HG03095 (cell line): ENCODE data around the gene GAS5.
"Not testable (repeated sequence)": the region's sequence is repeated elsewhere in the genome, so short reads cannot be mapped to it uniquely, and the experiment has no call there.

Experiments used
- ATAC-seq: cut with Tn5 transposase; IDR thresholded peaks from one replicate; pipeline ENCODE4 v1.9.1; 2021; ENCODE audit warnings: moderate library complexity; ENCODE audit not compliant: unreplicated experiment

Gene GAS5

DNA sequence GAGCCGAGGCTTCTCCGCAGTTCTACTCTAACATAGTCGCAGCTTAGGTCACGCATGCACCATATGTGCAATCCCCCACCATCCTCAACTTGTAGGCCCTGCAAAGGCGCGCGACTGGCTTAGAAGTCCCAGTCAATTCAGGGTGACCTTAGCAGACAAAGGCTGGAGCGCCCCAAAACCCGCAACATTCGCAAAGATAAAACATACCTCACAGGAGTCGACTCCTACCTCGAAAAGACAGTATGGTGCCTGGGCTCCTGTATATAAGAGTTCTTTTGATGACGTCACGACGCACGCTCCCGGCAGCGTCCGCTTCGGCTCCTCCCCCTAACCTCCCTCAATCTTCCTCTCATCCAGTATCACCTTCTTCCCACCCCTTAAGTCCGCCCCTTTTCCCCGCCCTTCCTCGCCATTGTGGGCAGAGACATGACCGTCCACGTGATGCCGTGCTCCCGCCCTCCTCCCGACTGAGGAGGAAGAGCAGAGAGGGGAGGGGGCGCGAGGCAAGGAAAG lies at the start of gene GAS5:
Gene GAS5 (minus strand): TSS at position 237 of the 513 bp plus-strand sequence.
- ATAC-seq: peak; percentile 61

DNA sequence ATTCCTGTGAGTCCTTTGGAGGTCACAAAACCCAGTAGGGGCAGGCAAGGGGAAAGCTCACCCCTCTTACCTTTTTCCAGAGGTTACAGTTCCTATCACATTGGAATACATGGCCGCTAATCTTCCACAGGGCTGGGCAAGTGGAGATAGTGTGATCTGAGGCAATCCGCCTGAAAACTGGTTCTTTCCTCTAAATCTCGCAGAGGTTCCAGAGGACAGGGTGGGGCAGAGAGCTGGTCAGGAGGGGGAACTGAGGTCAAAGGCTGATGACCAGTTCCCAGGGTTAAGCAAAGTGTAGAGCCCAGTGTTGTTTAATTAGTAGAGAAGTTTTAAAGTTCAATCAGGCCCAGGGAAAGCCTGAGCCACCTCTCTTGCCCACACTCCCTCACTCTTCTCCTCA lies 49.4 kb upstream of the GAS5 start, which contains the start of gene SERPINC1:
Gene SERPINC1 (minus strand): TSS at position 179 of the 400 bp plus-strand sequence. CDS start 68 bp downstream, at position 111.
- no peak for ATAC-seq

DNA sequence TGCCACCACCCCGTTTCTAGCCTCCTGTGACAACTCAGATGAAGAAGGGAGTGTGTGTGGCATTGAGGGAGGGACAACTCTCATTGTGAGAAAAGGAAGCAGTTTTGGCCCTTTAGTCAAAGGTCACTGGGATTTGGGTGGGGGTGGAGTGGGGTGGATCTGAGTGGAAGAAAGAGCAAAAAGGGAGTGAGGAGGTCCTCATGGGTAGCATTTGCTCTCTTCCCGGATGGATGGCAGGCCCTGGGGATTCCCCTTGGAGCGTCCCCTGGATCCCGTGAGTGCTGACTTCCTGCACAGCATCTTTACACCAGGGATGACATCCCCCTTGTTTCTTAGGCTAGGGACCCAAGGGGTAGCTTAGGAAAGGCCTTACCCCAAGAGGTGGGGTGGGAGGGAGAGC lies 48.9 kb upstream of the GAS5 start:
- ATAC-seq: no peak

DNA sequence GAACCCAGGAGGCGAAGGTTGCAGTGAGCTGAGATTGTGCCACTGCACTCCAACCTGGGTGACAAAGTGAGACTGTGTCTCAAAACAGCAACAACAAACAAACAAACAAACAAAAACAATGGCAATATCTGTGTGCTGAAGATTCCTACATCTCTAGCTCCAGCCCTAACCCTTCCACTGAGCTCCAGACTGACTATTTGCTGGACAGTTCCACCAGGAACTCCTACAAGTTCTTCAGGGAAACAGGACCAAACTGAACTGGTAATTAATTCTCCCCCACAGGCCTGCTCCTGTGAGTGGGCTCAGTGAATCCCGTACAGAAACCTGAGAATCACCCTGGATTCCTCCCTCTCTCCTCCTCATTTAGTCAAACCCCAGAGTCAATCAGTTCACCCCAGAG lies 47.8 kb upstream of the GAS5 start:
- ATAC-seq: no peak

DNA sequence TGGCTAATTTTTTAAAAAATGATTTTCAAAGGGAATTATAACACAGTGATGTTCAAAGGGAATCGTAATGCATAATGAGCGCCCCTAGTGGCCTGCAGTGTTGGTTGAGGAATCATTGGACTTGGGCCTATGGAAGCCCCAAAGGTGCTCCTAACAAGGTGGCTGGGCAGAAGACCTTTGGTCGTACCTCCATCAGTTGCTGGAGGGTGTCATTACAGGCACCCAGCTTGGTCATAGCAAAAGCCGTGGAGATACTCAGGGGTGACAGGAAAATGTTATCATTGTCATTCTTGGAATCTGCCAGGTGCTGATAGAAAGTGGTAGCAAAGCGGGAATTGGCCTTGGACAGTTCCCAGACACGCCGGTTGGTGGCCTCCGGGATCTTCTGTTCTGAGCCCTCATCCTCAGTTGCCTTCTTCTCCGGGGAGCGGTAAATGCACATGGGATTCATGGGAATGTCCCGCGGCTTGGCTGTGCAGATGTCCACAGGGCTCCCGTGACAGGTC lies 46.6 kb upstream of the GAS5 start:
- ATAC-seq: no peak

DNA sequence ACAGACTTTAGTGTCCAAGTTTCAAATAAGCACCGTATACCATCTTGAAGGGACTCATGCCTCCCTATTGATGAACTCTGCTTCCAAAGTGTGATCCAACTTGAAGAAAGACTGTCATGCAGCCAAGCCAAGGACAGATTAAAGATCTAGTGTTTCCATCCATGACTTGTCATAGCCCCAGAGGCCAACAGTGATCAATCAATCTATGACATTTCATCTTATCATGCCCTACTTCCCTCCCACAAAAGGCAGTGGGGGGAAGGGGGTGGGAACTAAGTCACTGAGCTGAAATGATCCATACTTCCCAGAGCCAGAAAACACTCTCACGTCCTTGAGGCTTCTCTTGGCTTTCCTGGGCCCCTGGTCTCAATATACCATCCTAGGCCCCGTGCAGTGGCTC lies 45.3 kb upstream of the GAS5 start:
- ATAC-seq: no peak

DNA sequence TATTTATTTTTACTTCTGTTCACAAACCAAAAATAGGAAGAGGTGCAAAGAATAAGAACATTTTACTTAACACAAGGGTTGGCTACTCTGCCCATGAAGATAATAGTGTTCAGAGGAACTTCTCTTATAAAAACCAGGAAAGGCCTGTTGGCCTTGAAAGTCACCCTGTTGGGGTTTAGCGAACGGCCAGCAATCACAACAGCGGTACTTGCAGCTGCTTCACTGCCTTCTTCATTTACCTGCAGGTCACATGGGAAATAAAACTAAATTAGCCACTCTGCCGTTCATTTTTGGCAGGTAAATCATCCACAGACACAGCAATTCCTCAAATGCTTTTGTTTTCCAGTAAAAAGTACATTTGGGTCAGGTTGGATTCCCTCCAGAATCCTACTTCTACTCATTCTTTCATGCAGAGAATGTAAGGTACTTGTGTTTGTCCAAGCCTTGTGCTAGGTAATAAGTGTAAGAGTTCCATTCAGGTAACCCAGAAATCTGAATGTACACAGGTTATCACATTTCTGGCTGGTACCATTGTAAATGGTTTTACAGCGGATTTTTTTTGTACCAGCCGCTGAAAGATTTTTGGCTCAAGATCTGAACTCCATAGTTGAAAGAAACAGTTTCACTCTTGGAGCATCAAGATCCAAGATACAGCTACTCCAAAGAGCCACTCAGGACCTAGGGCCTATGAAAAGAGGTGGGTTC lies 36.2 kb upstream of the GAS5 start:
- no peak for ATAC-seq

DNA sequence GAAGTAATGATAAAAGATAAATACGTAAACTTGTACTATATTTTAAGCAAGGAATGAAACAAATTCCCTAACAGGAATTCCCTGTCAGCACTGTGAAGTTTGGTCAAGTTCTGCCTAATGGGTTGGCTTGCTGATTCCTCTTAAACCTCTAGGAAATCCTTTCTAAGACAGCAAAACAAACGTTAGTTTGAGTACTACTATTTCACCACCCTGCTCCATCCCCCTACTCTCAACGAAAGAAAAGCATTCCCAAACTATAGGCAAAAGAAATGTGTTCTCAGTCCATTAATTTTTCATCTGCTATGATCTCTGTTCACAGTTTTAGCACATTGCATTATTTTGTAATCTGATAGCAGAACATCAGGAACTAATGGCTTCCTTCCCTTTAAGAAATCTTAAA lies 33.2 kb upstream of the GAS5 start:
- ATAC-seq: no peak

DNA sequence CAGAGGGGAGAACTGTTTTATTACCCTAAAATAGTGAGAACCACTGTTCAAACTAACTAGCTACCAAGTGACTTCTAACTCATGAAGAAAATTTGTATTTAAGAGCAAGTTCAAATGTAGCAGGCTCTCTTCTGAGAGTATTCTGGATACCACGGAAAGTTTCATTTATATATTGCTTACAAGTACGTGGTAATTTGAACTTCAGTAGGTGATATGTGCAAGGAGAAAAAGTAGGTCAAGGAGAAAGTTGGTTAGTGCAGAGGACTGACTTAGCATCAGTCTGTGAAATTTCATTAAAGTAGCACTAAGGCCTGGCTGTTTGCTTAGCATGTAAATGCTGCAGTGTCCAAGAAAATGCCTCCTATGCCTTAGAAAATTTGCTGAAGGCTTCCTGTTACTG lies 32.6 kb upstream of the GAS5 start:
- no peak for ATAC-seq

DNA sequence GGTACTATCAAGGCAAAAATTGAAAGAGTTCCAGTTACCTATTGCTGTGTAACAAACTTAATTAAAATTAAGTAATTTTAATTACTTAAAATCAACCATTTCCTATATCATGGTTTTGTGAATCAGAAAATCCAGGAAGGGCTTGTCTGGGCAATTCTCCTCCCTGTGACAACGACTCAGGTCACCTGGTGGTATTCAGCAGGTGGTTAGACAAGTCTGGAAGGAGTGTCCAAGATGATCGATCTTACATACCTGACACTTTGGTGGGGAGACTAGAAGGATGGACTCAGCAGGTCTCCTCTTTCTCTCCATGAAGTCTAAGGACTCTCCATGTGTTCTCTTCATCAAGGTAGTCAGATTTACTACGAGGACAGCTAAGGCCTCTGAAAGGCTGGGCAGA lies 26.4 kb upstream of the GAS5 start:
- no peak for ATAC-seq

DNA sequence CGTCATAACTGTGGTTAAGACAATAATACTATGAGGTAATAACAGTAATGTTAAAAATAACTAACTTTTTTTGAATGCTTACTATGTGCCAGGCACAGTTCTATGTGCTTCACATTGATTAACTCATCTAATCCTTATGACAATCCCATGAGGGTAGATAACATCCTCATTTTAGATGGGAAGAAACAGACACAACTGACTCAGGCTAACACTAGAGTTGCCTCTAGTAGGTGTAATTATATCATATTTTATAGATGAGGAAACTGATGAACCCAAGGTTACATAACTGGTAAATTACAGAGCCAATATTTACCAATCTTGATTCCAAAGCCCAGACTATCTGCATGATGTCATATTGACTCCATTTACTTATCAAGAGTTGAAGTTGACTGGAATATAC lies 25.8 kb upstream of the GAS5 start:
- no peak for ATAC-seq

DNA sequence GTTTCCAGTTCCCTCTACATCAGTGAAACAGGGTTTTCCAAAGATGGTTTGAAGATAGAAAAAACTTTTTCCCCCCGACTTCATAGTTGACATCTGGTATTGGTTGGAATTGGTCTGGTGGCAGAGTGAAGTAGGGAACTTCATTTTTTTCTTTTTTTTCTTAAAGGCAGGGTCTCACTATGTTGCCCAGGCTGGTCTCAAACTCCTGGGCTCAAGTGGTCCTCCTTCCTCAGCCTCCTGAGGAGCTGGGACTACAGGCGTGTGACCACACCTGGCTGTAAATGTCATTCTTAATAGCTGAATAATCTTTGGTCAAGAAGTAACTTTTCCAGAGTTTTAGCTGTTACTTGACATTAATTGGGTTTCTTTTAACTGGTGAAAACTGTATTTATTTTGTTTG lies 22.1 kb upstream of the GAS5 start:
- no peak for ATAC-seq

DNA sequence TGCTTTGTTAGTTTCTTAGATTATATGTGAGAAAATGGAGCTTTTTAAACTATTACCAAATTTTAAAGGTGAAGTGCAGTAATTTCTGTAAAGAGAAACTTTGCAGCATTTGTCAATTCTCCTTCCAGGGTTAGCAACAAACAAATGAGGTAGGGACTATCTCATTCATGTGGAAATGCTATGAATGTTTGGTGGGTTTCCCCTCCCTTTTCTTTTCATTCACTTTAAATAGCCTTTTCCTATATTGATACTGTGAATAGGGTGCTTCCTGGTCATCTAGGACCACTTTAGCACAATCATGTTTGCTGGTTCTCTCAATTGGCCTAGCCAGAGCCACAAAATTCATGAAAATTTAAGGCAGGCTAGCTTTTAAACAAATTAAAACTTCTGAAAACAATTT lies 21.0 kb upstream of the GAS5 start:
- no peak for ATAC-seq

DNA sequence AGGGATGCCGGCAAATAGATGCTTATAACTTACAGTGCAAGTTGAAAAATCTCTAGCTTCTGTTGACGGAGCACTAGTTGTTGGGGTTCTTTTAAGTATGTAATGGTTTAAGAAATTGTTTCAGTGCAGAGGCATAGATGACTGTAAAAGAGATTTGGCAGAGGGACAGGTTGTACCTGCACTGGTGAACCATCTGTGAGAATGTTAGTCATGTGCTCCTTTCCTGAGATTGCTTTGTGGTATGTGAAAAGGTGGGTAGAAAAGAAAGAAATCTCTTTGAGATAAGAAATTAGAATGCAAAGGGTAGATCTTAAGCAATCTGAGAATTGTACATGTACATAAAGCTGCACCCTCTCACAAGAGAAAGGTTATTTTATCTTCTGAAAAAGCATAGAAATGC lies 19.8 kb upstream of the GAS5 start:
- ATAC-seq: no peak

DNA sequence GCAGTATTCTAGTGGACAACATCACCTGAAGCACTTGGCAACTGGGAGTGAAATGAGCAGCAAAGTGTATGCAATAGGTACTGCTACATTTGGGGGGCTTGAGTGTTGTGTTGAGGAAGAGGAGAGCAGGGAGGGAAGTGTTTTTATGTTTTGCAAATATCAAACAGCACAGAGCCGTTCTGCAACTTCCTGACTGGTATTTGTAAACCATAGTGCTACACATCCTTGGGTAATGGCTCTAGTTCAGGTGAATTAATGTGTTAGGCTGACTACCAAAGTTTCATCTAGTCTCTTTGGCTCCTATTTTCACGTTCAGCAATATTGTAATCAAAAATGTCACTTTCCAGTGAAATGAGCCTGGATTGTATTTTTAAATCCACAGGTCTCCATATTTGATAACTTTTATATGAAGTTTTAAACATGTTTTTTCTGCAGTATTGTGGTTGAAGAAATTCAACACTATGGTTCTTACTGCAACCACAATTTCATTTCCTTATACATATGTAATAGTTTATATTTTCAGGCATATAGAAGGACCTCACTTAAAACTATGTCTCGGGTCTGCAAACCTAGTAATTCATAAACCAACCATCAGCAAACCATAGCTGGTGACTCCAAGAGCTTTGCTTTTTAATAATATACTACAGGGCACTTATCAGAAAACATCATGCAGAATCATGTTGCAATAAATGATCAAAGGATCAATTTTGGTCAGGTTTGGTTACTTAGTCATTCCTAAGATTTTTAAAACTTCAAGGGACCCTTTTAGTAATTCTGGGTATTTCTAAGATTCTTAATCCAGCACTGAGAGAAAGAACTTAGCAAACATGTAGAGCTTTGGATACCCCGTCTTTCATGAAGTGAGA lies 19.2 kb upstream of the GAS5 start:
- ATAC-seq: no peak

DNA sequence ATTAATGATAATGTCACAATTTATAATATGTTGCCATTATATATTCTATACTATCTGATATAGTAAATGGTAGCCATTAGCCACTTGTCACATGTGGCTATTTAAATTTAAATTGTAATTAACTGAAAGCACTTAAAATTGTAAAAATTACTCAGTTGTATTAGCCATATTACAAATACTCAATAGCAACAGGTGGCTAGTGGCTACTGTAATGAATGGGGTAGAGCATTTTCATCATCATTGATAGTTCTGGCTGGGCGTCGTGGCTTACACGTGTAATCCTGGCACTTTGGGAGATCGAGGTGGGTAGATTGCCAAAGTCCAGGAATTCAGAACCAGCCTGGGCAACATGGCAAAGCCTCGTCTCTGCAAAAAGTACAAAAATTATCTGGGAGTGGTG lies 16.9 kb upstream of the GAS5 start:
- no peak for ATAC-seq

DNA sequence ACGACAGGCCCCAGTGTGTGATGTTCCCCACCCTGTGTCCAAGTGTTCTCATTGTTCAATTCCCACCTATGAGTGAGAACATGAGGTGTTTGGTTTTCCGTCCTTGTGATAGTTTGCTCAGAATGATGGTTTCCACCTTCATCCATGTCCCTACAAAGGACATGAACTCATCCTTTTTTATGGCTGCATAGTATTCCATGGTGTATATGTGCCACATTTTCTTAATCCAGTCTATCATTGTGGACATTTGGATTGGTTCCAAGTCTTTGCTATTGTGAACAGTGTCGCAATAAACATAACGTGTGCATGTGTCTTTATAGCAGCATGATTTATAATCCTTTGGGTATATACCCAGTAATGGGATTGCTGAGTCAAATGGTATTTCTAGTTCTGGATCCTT lies 13.3 kb upstream of the GAS5 start:
- ATAC-seq: not testable (repeated sequence)

DNA sequence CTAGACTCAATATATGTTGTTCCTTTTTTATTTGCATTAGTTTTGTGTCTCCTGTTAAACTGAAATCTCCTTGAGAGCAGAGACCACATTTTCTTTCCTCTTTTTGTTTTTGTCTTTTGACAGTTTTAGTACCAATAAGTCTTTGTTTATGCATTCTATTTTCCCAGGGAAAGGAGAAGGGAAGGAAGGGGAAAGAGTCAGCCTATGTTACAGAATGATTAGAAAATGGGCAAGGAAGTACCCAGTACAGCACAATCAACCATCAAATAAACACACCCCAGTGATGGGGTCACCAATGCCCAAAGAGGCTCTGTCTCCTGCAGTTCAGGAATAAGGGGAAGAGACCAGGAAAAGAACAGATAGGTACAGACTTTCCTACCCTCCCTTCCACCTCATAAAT lies 10.5 kb upstream of the GAS5 start:
- no peak for ATAC-seq

DNA sequence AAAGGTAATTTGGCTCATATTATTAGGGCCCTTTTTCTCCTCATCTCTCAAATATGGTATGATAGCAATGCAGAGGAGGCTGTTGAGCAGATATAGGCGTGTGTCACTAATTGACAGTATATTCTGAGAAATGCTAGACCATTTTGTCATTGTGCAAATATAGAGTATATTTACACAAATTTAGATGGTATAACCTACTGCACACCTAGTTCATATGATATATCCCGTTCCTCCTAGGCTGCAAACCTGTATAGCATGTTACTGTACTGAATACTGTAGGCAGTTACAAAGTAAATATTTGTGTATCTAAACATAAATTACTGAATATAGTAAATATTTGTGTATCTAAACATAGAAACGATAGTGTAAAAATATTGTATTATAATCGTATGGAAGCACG lies 8.9 kb upstream of the GAS5 start:
- no peak for ATAC-seq

DNA sequence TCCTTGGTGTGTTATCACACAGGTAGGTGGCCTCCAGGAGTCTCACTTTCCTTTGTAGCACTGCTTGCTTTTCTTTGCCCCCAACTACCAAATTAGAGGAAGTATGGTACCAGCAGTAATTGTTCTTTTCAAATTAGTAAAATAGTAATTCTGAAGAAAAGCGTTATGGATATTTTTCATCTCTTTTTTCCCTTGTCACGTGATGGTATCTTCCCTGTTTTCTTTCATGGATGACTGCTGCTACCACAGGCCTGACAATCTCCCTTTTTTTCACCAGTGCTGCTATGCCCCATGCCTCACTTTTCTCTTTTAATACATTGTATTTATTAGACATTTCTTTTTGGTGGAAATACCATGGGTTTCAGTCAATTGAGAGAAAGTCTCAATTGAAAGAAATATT lies 3.7 kb upstream of the GAS5 start:
- ATAC-seq: no peak

DNA sequence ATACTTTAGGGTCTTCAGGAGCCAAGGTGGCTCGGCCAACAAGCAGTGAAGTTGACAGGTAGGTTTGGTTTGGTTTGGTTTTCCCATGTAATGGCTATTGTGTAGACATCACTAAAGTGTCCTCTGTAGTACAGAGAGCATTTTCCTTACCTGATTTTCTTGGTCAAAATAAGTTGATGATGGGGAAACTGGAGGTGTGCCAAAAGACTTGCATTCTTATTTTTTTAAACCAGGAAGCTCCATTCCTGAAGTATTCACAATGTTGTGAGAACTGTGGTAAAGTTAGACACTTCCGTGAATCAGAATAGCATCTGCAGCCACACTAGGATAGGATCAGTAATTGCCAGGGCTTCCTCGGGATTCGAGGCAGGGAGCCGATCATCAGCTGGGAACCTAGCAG lies 3.3 kb upstream of the GAS5 start:
- no peak for ATAC-seq
